Thyroid gland (tissue), 4 donors: Measurements from ENCODE around the gene KRTAP12-2. TPM values are rescaled to one million over a fixed set of nuclear protein-coding genes. Genes with fewer than 3 reads are reported as not detected.
"Not testable (repeated sequence)": the region's sequence is repeated elsewhere in the genome, so short reads cannot be mapped to it uniquely, and the experiment has no call there.

Experiments
- DNase-seq, 2 donors: peaks; one replicate each; pipeline ENCODE4 v3.0.0-alpha.2; 2019
- H3K27ac ChIP-seq, 3 donors: fragments of 200-600 bp; sonication (generic); 1 replicate in 2 of 3; 2 replicates in 1 of 3; pipeline ENCODE4 v1.5.1; 2016 to 2019; ENCODE audit warnings: mild to moderate bottlenecking in 1 of 3, moderate library complexity in 1 of 3
- H3K27me3 ChIP-seq: fragments of 200-600 bp; sonication (generic); one replicate; pipeline ENCODE4 v1.5.1; 2019
- H3K36me3 ChIP-seq, 2 donors: fragments of 200-600 bp; sonication (generic); one replicate each; pipeline ENCODE4 v1.5.1; 2016 to 2019
- H3K4me1 ChIP-seq, 2 donors: fragments of 200-600 bp; sonication (generic); one replicate each; pipeline ENCODE4 v1.5.1; 2017 to 2019
- H3K4me3 ChIP-seq, 3 donors: fragments of 200-600 bp; sonication (generic); replicated peaks in 1 of 3; 1 replicate in 2 of 3; 2 replicates in 1 of 3; pipeline ENCODE4 v1.5.1; 2016; ENCODE audit warnings: mild to moderate bottlenecking in 1 of 3
- H3K9me3 ChIP-seq: fragments of 200-600 bp; sonication (generic); one replicate; pipeline ENCODE4 v1.5.1; 2017
- POLR2A ChIP-seq, 2 donors: fragments of 450-650 bp; IDR thresholded peaks; one replicate each; pipeline ENCODE4 v1.6.1; 2017; ENCODE audit warnings: antibody characterized with exemption in 2 of 2, mild to moderate bottlenecking in 2 of 2, moderate library complexity in 1 of 2
- WGBS, 2 donors: methylation state at CpG; one replicate each; pipeline ENCODE4 v1.1.5; 2017; 5-methylcytosine and 5-hydroxymethylcytosine counted together
- intact Hi-C: fragments of 100-400 bp; cut with DNase I; formaldehyde crosslinking; loops from one replicate; pipeline ENCODE4 v1.15.1; 2023
- total RNA-seq, 4 donors: library from RNA; depleted of rRNA; stranded (reverse); fragments of >200 nt; gene quantifications; one replicate each; pipeline ENCODE4 v1.2.3, GENCODE V29; 2016
- TF ChIP-seq, protein P1 (sequence below), 6 experiments: fragments of 200-600 bp in 3 of 6; fragments of 450-650 bp in 3 of 6; sonication (generic) in 3 of 6; IDR thresholded peaks; one replicate each; pipeline ENCODE4 v1.5.1; 2016 to 2019; ENCODE audit warnings: antibody characterized with exemption in 6 of 6, mild to moderate bottlenecking in 2 of 6, inconsistent platforms in 1 of 6, moderate library complexity in 1 of 6

The KRTAP12-2 gene
- total RNA-seq, 4 donors from 2014 or later, result 0.89 TPM; not detected in 3

DNA sequence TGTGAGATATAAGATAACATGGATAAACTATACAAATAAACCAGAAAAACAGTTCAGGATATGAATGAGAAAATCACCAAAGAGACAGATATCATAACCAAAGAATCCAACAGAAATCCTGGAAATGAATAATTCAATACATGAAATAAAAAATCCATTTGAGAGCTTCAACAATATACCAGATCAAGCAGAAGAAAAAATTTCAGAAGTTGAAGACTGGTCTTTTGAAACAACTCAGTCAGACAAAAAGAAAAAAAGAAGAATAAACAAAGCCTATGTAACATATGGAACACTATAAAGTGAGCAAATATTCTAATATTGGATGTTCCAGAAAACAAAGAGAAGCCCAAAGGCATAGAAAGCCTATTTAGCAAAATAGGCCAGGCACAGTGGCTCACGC is 5.2 kb upstream of the KRTAP12-2 start:
- no peaks in the 10 kb centered on the region for H3K9me3 ChIP-seq
- 96 to 100% methylated on average over 1 of the region's 1 CpG for WGBS, 2 donors

DNA sequence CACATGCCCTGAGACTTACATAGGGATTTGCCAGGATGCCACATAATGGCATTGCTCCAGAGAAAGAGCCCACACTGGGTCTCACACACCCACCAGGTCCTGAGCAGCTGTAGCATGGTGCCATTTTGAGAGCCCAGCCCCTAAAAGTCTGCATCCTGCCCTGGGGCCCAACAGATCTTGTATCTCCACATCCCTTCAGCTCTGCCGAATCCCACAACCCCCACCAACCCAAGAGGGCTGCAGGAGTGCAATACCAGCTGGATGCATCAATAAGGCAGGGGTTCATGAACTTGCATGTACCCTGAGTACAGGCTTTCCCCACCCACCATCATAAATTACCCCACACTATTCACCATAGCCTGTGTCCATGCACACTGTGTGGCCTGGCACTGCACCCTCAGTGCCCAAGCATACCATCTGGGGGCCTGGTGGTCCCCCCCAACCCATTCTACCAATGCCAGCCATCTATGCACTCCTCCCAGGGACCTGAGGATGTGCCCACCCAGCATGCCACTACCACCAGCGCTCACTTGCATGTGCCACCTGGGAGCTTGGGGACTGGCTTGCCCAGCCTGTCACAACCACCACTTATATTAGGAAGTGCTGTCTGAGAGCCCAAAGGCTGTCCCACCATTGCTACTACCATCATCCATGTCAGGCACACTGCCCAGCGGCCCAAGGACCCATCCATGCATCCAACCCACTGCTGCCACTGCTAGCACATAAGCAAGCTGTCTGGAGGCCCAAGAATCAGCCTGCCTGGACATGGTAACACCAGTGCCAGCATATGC is 4.1 kb upstream of the KRTAP12-2 start:
- H3K27me3 ChIP-seq, result no peaks in the 10 kb centered on the region
- no peak overlapping the region for H3K27ac ChIP-seq
- TF ChIP-seq POLR2A (IDR thresholded peaks at IDR 0.05), result no peak
- no peaks in the 10 kb centered on the region for H3K4me1 ChIP-seq
- H3K4me3 ChIP-seq, result no peak overlapping the region
- no peaks in the 10 kb centered on the region for H3K9me3 ChIP-seq
- WGBS, 2 donors, result 83 to 93% methylated on average over 2 to 3 of the region's 3 CpGs
- intact Hi-C loops, result no loop called here
- DNase-seq, result no peak
- H3K36me3 ChIP-seq, result no peaks in the 10 kb centered on the region

More for the DNA sequence above, 5.2 kb upstream of the KRTAP12-2 start:
- no peak for TF ChIP-seq POLR2A (IDR thresholded peaks at IDR 0.05)
- TF ChIP-seq, protein P1, sequence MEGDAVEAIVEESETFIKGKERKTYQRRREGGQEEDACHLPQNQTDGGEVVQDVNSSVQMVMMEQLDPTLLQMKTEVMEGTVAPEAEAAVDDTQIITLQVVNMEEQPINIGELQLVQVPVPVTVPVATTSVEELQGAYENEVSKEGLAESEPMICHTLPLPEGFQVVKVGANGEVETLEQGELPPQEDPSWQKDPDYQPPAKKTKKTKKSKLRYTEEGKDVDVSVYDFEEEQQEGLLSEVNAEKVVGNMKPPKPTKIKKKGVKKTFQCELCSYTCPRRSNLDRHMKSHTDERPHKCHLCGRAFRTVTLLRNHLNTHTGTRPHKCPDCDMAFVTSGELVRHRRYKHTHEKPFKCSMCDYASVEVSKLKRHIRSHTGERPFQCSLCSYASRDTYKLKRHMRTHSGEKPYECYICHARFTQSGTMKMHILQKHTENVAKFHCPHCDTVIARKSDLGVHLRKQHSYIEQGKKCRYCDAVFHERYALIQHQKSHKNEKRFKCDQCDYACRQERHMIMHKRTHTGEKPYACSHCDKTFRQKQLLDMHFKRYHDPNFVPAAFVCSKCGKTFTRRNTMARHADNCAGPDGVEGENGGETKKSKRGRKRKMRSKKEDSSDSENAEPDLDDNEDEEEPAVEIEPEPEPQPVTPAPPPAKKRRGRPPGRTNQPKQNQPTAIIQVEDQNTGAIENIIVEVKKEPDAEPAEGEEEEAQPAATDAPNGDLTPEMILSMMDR (IDR thresholded peaks at IDR 0.05), result no peak
- Histone ChIP-seq H3K27ac (no peak overlapping the region), H3K36me3 (no peaks in the 10 kb centered on the region), H3K4me1 (no peaks in the 10 kb centered on the region), H3K27me3 (no peaks in the 10 kb centered on the region), H3K4me3 (no peak overlapping the region)
- intact Hi-C loops, result no loop called here
- no peak for DNase-seq

DNA sequence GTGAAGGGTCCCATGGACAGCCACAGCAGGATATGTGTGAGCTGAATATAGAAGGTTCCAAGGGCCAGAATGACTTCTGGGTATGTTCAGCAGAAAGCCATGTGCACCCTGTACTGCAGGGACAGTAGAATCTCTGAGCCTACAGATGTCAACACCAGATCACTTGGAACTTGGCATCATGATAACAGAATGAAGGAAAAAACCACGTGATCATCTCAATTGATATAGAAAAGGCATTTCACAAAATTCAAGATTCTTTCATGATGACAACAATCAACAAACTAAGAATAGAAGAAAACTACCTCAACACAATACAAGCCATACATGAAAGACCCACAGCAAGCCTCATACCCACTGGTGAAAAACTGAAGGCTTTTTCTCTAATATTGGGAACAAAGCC is 885 bp upstream of the KRTAP12-2 start:
- DNase-seq, result no peak
- WGBS, 2 donors, result 71 to 83% methylated on average over 1 of the region's 1 CpG
- H3K4me3 ChIP-seq, result no peak overlapping the region
- H3K27ac ChIP-seq, result no peak overlapping the region
- no peaks in the 10 kb centered on the region for H3K4me1 ChIP-seq
- no peak for TF ChIP-seq POLR2A (IDR thresholded peaks at IDR 0.05)
- TF ChIP-seq, protein P1 (IDR thresholded peaks at IDR 0.05), result no peak
- no peaks in the 10 kb centered on the region for H3K9me3 ChIP-seq
- no peaks in the 10 kb centered on the region for H3K36me3 ChIP-seq
- no peaks in the 10 kb centered on the region for H3K27me3 ChIP-seq
- intact Hi-C loops, result no loop called here

DNA sequence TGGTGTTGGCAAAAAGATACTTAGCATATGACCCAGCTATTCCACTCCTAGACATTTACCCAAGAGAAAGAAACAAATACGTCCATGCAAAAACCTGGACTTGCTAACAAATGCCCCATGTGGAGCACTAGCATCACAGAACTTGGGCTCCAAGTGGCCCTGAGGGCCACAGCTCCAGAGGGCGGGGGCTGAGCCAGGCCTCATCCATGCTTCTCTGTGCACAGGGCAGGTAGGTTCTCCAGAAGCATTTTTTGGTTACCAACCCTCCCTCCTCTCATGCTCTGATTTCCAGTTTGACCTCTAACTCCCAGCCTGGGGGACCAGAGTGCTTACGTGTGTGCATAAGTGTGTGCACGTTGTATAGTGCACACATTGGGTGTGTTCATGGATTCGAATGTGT is 2.0 kb downstream of the KRTAP12-2 start:
- H3K9me3 ChIP-seq, result no peaks in the 10 kb centered on the region
- H3K27ac ChIP-seq, result no peak overlapping the region
- intact Hi-C loops, result no loop called here
- no peaks in the 10 kb centered on the region for H3K36me3 ChIP-seq
- 93 to 95% methylated on average over 5 of the region's 5 CpGs for WGBS, 2 donors
- no peaks in the 10 kb centered on the region for H3K4me1 ChIP-seq
- no peak for TF ChIP-seq POLR2A (IDR thresholded peaks at IDR 0.05)
- TF ChIP-seq, protein P1 (IDR thresholded peaks at IDR 0.05), result no peak
- no peaks in the 10 kb centered on the region for H3K27me3 ChIP-seq
- H3K4me3 ChIP-seq, result no peak overlapping the region
- no peak for DNase-seq

DNA sequence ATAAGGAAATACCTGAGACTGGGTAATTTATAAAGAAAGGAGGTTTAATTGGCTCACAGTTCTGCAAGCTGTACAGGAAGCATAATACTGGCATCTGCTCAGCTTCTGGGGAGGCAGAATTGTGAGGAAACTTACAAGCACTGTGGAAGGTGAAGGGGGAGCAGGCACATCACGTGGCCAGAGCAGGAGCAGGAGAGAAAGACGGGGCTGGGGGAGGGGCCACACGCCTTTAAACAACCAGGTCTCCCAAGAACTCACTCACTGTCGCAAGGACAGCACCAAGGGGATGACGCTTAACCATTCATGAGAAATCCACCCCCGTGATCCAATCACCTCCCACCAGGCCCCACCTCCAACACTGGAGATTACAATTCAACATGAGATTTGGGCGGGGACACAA is 5.2 kb downstream of the KRTAP12-2 start:
- WGBS, 2 donors, result 61 to 73% methylated on average over 7 of the region's 7 CpGs
- DNase-seq, H3K9me3 ChIP-seq, H3K27ac ChIP-seq, H3K4me1 ChIP-seq, H3K4me3 ChIP-seq, H3K27me3 ChIP-seq, intact Hi-C loops, H3K36me3 ChIP-seq: not testable (repeated sequence)

DNA sequence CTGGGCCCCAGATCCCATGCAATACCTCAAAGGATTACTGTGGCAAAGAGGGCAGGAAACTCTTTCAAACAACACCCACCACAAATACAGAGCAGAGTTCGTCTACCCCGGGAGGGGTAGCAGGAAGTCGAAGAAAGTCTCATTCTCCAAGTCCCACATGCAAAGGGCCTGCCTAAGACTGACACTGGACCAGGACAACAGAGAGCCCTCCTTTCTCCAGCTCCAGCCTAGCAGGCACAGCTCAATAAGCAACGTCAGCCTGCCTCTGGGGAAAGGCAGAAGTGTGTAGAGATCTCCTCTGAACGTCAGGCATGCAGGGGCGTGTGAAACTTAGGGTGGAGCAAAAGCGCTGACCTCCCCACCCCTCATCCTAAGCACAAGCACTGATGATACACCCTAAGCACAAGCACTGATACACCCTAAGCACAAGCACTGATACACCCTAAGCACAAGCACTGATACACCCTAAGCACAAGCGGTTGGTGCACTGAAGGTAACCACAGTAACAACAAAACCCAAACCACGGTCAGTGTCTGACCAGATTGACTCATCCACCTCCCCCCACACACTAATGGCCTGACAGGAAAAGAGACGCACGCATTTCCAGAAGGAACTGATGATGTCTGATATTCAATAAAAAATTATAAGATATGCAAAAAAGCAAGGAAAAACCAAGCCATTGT is 7.7 kb downstream of the KRTAP12-2 start:
- no peaks in the 10 kb centered on the region for H3K9me3 ChIP-seq
- H3K4me1 ChIP-seq, result no peaks in the 10 kb centered on the region
- no peak overlapping the region for H3K27ac ChIP-seq
- H3K36me3 ChIP-seq, result no peaks in the 10 kb centered on the region
- TF ChIP-seq, protein P1 (IDR thresholded peaks at IDR 0.05), result no peak
- TF ChIP-seq POLR2A (IDR thresholded peaks at IDR 0.05), result no peak
- intact Hi-C loops, result no loop called here
- whole genome bisulfite sequencing, 2 donors, result 53 to 73% methylated on average over 11 of the region's 11 CpGs
- no peaks in the 10 kb centered on the region for H3K27me3 ChIP-seq
- no peak for DNase-seq
- H3K4me3 ChIP-seq, result no peak overlapping the region
